GM10847 (cell line): ENCODE measurements around the gene GPR34.

Source experiments
- POLR2A ChIP-seq: IDR thresholded peaks from 2 replicates; pipeline ENCODE4 v1.6.1; 2011; ENCODE audit not compliant: insufficient read length; ENCODE audit errors: extremely low read depth

The GPR34 gene

DNA sequence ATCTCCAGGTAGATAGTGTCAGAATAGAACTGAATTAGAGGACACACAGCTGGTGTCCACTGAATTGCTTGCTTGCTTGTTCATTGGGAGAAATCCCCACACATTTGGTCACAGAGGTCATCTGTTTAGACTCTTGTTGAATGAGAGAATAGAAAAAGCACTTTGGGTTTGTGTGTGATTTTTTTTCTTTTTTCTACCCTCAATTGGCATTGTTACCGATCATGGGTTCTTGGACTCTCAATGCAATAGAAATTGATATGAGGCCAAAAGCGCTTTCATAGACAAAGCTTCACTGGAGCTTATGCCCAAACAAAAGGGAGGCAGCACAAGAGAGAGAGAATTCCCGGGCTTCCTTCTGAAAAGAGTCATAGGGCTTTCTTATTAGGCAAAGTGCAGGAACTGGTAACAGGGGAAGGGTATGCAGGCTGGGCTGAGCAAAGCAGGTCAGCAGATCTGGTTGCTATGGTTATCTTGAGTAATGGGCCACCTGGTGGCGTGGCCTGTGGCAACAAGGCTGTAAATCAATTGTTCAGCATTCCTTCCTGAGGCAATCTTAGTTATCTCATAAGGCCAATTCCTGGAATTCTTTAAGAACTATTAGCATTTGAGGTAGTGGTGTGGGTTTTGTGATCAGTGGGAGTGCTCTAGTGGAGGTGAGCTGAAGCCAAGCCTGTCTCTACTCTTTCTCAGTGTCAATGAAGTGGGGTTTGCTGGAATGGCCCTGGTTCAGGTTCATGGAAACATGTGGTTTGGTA, 29.9 kb downstream of the GPR34 start:
- TF ChIP-seq POLR2A: no peak

GRCh38 chrX:41720125-41720779, 31.5 kb downstream of the GPR34 start:
- no peak for TF ChIP-seq POLR2A

- TF ChIP-seq POLR2A: no peak
Measured at GRCh38 chrX:41721590-41721989, 32.8 kb downstream of the GPR34 start.

- no peak for TF ChIP-seq POLR2A
Measured at GRCh38 chrX:41722214-41722613, 33.4 kb downstream of the GPR34 start.

GRCh38 chrX:41722816-41723618, 34.2 kb downstream of the GPR34 start:
- TF ChIP-seq POLR2A: no peak

- TF ChIP-seq POLR2A: no peak
Measured at GRCh38 chrX:41723826-41724225, 35.1 kb downstream of the GPR34 start, which contains the start of gene GPR82. TSS of gene GPR82 (plus strand) at chrX:41724181. CDS start at chrX:41727027, 2,846 bp downstream.

DNA sequence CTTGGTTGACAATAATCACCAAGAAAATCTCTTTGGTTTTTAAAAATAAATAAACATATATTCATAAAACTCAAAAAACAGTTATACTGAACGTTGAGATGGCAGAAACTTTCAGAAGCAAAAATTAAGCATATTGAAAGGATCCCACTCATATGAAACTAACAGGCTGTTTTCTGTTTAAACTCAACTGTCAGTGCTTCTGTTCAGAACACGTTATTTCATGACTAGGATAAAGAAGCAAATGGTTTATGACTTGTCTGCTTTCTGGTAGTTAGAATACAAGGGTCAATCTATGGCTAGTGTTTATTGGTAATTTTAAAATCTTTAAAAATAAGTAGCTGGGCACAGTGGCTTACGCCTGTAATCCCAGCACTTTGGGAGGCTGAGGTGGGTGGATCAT, 39.4 kb downstream of the GPR34 start:
- no peak for TF ChIP-seq POLR2A

- TF ChIP-seq POLR2A: no peak
Measured at GRCh38 chrX:41730081-41730480, 41.3 kb downstream of the GPR34 start.

- TF ChIP-seq POLR2A: no peak
Measured at GRCh38 chrX:41732260-41732659, 43.5 kb downstream of the GPR34 start.

DNA sequence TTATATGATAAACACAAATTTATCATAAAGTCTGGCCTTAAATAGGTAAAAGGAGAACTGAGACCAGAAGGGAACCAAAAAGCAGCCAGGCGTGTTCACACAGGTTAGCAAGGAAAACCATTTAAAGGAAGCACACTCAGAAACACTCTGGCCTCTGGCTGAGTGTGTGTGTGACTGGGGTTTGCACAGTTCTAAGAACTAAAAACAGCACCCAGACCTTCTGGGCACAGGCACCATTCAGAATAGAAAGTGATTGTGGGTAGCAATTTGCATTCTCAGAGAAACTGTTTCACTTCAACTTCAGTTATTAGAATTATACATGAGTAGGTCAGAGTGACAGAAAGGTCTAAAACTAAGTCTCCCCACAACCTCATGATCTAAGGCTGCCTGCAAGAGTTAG, 45.2 kb downstream of the GPR34 start:
- no peak for TF ChIP-seq POLR2A

- TF ChIP-seq POLR2A: no peak
Measured at GRCh38 chrX:41734530-41734929, 45.8 kb downstream of the GPR34 start.

- TF ChIP-seq POLR2A: no peak
Measured at GRCh38 chrX:41737065-41737464, 48.3 kb downstream of the GPR34 start.

DNA sequence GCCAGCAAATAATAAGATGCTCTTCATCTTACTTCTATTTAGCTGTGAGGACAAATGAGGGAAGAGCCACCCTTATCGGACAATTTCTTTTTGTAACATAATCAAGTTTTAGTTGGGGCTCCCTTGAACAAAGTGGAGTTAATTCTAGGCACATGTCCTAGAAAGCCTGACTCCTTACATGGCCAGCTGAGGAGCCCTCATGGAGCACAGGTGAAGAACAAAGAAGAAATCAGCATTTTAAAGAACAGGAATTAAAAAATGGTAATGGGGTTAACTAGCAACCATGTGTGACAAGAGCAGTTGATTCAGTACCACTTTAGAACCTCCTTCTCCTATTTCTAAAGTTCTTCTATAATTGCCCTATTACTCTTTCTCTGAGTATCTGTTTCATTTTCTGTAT, 51.1 kb downstream of the GPR34 start:
- no peak for TF ChIP-seq POLR2A
